PC-9 (cell line): ENCODE results near the gene LYSMD2. TPM values are rescaled to one million over a fixed set of nuclear protein-coding genes. Genes with fewer than 3 reads are reported as not detected.

Source experiments
- BruUV-seq: library from RNA; stranded (reverse); fragments of 400-500 nt; replicated peaks from 2 replicates; lab custom pipeline; 2021; lab: Mats Ljungman, UMichigan
- CTCF ChIA-PET: fragments of 300-600 bp; sonication (Branson Sonifier 250); formaldehyde crosslinking; loops from one replicate; lab custom pipeline; 2022; ENCODE audit warnings: antibody characterized with exemption; lab: Charles Lee
- POLR2A ChIA-PET: fragments of 300-600 bp; sonication (Branson Sonifier 250); formaldehyde crosslinking; loops from one replicate; lab custom pipeline; 2022; ENCODE audit warnings: antibody characterized with exemption; ENCODE audit not compliant: unreplicated experiment; lab: Charles Lee
- DNase-seq, 2 experiments: peaks; one replicate each; pipeline versions ENCODE4 v3.0.0 to v3.0.0-alpha.2; 2015 to 2022; ENCODE audit warnings: mixed read lengths in 1 of 2
- H2AFZ ChIP-seq: fragments of 200-600 bp; sonication (generic); 2 replicates; pipeline ENCODE4 v1.8.1; 2017; ENCODE audit warnings: antibody characterized with exemption
- H3F3A ChIP-seq: fragments of 200-600 bp; sonication (generic); 2 replicates; pipeline ENCODE4 v1.8.1; 2017; ENCODE audit warnings: antibody characterized with exemption, mild to moderate bottlenecking, low read depth; ENCODE audit not compliant: insufficient read depth
- H3K27ac ChIP-seq: fragments of 200-600 bp; sonication (generic); 2 replicates; pipeline ENCODE4 v1.6.1; 2016; ENCODE audit warnings: mixed run types
- H3K27me3 ChIP-seq: fragments of 200-600 bp; sonication (generic); 2 replicates; pipeline ENCODE4 v1.6.1; 2016; ENCODE audit warnings: low read depth, mixed run types; ENCODE audit not compliant: insufficient read depth
- H3K36me3 ChIP-seq: fragments of 200-600 bp; sonication (generic); 2 replicates; pipeline ENCODE4 v1.6.1; 2016; ENCODE audit warnings: low read depth, mixed run types
- H3K4me1 ChIP-seq: fragments of 200-600 bp; sonication (generic); replicated peaks from 2 replicates; pipeline ENCODE4 v1.6.1; 2016; ENCODE audit warnings: mixed run types; ENCODE audit not compliant: insufficient read depth
- H3K4me2 ChIP-seq: fragments of 200-600 bp; sonication (generic); 2 replicates; pipeline ENCODE4 v1.6.1; 2017; ENCODE audit warnings: mixed run types
- H3K4me3 ChIP-seq: fragments of 200-600 bp; sonication (generic); 2 replicates; pipeline ENCODE4 v1.6.1; 2016; ENCODE audit warnings: mixed run types
- H3K79me2 ChIP-seq: fragments of 200-600 bp; sonication (generic); 2 replicates; pipeline ENCODE4 v1.6.1; 2017; ENCODE audit warnings: low read depth, mixed run types
- H3K9me2 ChIP-seq: fragments of 200-600 bp; sonication (generic); 2 replicates; pipeline ENCODE4 v1.8.1; 2017; ENCODE audit warnings: mild to moderate bottlenecking; ENCODE audit not compliant: insufficient read depth
- H3K9me3 ChIP-seq: fragments of 200-600 bp; sonication (generic); 2 replicates; pipeline ENCODE4 v1.8.1; 2016; ENCODE audit warnings: low read depth; ENCODE audit not compliant: insufficient read depth
- H4K20me1 ChIP-seq: fragments of 200-600 bp; sonication (generic); 2 replicates; pipeline ENCODE4 v1.8.1; 2017; ENCODE audit not compliant: insufficient read depth
- CTCF ChIP-seq: fragments of 200-600 bp; sonication (generic); conservative IDR thresholded peaks from 2 replicates; pipeline ENCODE4 v1.6.1; 2017; ENCODE audit warnings: mixed run types, antibody characterized with exemption, mild to moderate bottlenecking, moderate library complexity
- EZH2 ChIP-seq: fragments of 200-600 bp; sonication (generic); IDR thresholded peaks from 2 replicates; pipeline ENCODE4 v1.8.0; 2017; ENCODE audit warnings: antibody characterized with exemption, low read depth
- intact Hi-C: fragments of 100-400 bp; cut with micrococcal nuclease; formaldehyde crosslinking; loops from one replicate; pipeline ENCODE4 v1.10.0; 2022; ENCODE audit not compliant: unreplicated experiment
- total RNA-seq: library from RNA; stranded (reverse); gene quantifications from 2 replicates; pipeline ENCODE4 v1.2.3, GENCODE V29; 2021

LYSMD2 gene
- total RNA-seq, 1 experiment from 2014 or later = 11.1 TPM

GRCh38 chr15:51757450-51757849, 20.0 kb upstream of the LYSMD2 start:
- no peaks in the 10 kb centered on the region for H4K20me1 ChIP-seq
- no TSS peak for BruUV-seq
- DNase-seq = no peak
- no peaks in the 10 kb centered on the region for H3K27me3 ChIP-seq
- no peaks in the 10 kb centered on the region for H3K9me2 ChIP-seq
- ChIA-PET POLR2A (no interaction called here), CTCF (interaction anchor here (0.6 kb wide), 1 partner anchor 549 kb away, joined by 3 read pairs; no protein-coding TSS in a partner anchor)
- no peak overlapping the region for H3K4me3 ChIP-seq
- H3F3A ChIP-seq = no peaks in the 10 kb centered on the region
- no peak overlapping the region for H3K4me2 ChIP-seq
- TF ChIP-seq EZH2 (no peak), CTCF (no peak)
- H3K36me3 ChIP-seq = no peaks in the 10 kb centered on the region
- no peak overlapping the region for H2AFZ ChIP-seq
- H3K79me2 ChIP-seq = no peaks in the 10 kb centered on the region
- H3K9me3 ChIP-seq = no peaks in the 10 kb centered on the region
- H3K4me1 ChIP-seq = no peaks in the 10 kb centered on the region
- no peak overlapping the region for H3K27ac ChIP-seq
- intact Hi-C loops = no loop called here

GRCh38 chr15:51756482-51756881, 19.0 kb upstream of the LYSMD2 start:
- BruUV-seq = no TSS peak
- Histone ChIP-seq H3K9me3 (no peaks in the 10 kb centered on the region), H2AFZ (no peak overlapping the region), H3K27ac (no peak overlapping the region), H3K4me2 (no peak overlapping the region), H3K27me3 (no peaks in the 10 kb centered on the region), H3K4me3 (no peak overlapping the region), H4K20me1 (no peaks in the 10 kb centered on the region), H3F3A (no peaks in the 10 kb centered on the region), H3K36me3 (no peaks in the 10 kb centered on the region), H3K9me2 (no peaks in the 10 kb centered on the region), H3K79me2 (no peaks in the 10 kb centered on the region), H3K4me1 (no peaks in the 10 kb centered on the region)
- CTCF ChIA-PET = interaction anchor here (0.6 kb wide), 1 partner anchor 106 kb away, joined by 4 read pairs; no protein-coding TSS in a partner anchor
- no peak for TF ChIP-seq EZH2
- no peak for TF ChIP-seq CTCF
- POLR2A ChIA-PET = no interaction called here
- DNase-seq = no peak
- intact Hi-C loops = no loop called here

- POLR2A ChIA-PET = no interaction called here
- no peak for TF ChIP-seq CTCF
- TF ChIP-seq EZH2 = no peak
- no peaks in the 10 kb centered on the region for H4K20me1 ChIP-seq
Measured at GRCh38 chr15:51755790-51756189, 18.3 kb upstream of the LYSMD2 start.

More at GRCh38 chr15:51755790-51756189, 18.3 kb upstream of the LYSMD2 start:
- no peaks in the 10 kb centered on the region for H3K4me1 ChIP-seq
- H3K36me3 ChIP-seq = no peaks in the 10 kb centered on the region
- intact Hi-C loops = no loop called here
- BruUV-seq = no TSS peak
- no peaks in the 10 kb centered on the region for H3K79me2 ChIP-seq
- DNase-seq = no peak
- H3K4me2 ChIP-seq = no peak overlapping the region
- H3K9me3 ChIP-seq = no peaks in the 10 kb centered on the region
- no peak overlapping the region for H3K27ac ChIP-seq
- H3K4me3 ChIP-seq = no peak overlapping the region
- H3F3A ChIP-seq = no peaks in the 10 kb centered on the region
- no peaks in the 10 kb centered on the region for H3K9me2 ChIP-seq
- peaks cover 4% of the 10 kb centered on the region; the same call in 1 of the 2 replicates for H3K27me3 ChIP-seq
- no peak overlapping the region for H2AFZ ChIP-seq
- CTCF ChIA-PET = no interaction called here
